K562 (cell line): ENCODE measurements around the gene RAMP2. TPM values are rescaled to one million over a fixed set of nuclear protein-coding genes. Genes with fewer than 3 reads are reported as not detected.

Experiments used
- ADNP ChIP-seq: fragments of 200-800 bp; sonication (Bioruptor generic); IDR thresholded peaks from 2 replicates; pipeline ENCODE4 v1.6.1; 2016; ENCODE audit warnings: missing genetic modification characterization, missing compliant biosample characterization
- CBFA2T2 ChIP-seq: fragments of 450-650 bp; conservative IDR thresholded peaks from 2 replicates; pipeline ENCODE4 v1.6.1; 2017; ENCODE audit warnings: mild to moderate bottlenecking
- CBX2 ChIP-seq: fragments of 200-600 bp; sonication (generic); IDR thresholded peaks from one replicate; pipeline ENCODE4 v1.6.1; 2012; ENCODE audit warnings: mild to moderate bottlenecking, low read length, inconsistent platforms; ENCODE audit not compliant: insufficient read depth, poor library complexity, severe bottlenecking
- CHD7 ChIP-seq: fragments of 200-600 bp; sonication (generic); IDR thresholded peaks from one replicate; pipeline ENCODE4 v1.6.1; 2012; ENCODE audit warnings: mild to moderate bottlenecking, low read depth, low read length, inconsistent platforms
- CSDE1 ChIP-seq, 2 experiments: fragments of 450-650 bp; IDR thresholded peaks; 2 replicates each; pipeline ENCODE4 v1.6.1; 2016; ENCODE audit warnings: mild to moderate bottlenecking in 1 of 2
- EGR1 ChIP-seq: fragments of 450-650 bp; conservative IDR thresholded peaks from 2 replicates; pipeline ENCODE4 v1.6.1; 2017; ENCODE audit warnings: mild to moderate bottlenecking
- GATAD2B ChIP-seq: fragments of 450-650 bp; IDR thresholded peaks from 2 replicates; pipeline ENCODE4 v1.6.1; 2017; ENCODE audit warnings: mild to moderate bottlenecking, borderline replicate concordance
- KDM2B ChIP-seq: fragments of 250-450 bp; sonication (Bioruptor Pico); IDR thresholded peaks from 2 replicates; pipeline ENCODE4 v1.8.0; 2021; ENCODE audit warnings: mild to moderate bottlenecking, moderate library complexity
- NR3C1 ChIP-seq: sonication (generic); formaldehyde crosslinking; IDR thresholded peaks from 2 replicates; pipeline ENCODE4 v1.8.1; 2022; ENCODE audit warnings: missing genetic modification reagents
- PHF8 ChIP-seq: fragments of 200-600 bp; sonication (generic); IDR thresholded peaks from 2 replicates; pipeline ENCODE4 v1.6.1; 2012; ENCODE audit warnings: mixed run types, mild to moderate bottlenecking, inconsistent platforms, low read length, moderate library complexity, borderline replicate concordance
- POLR2G ChIP-seq: fragments of 200-400 bp; formaldehyde crosslinking; IDR thresholded peaks from 2 replicates; pipeline ENCODE4 v1.6.1; 2017; ENCODE audit warnings: low read depth, mild to moderate bottlenecking, antibody characterized with exemption, low read length, moderate library complexity
- SMAD1 ChIP-seq: fragments of 150-350 bp; IDR thresholded peaks from 2 replicates; pipeline ENCODE4 v1.6.1; 2014; ENCODE audit warnings: low read length, low read depth; ENCODE audit not compliant: partially characterized antibody
- STAG1 ChIP-seq: sonication (generic); formaldehyde crosslinking; IDR thresholded peaks from 2 replicates; pipeline ENCODE4 v1.5.0; 2020; ENCODE audit warnings: missing genetic modification reagents, borderline replicate concordance
- ZC3H4 ChIP-seq: sonication (generic); formaldehyde crosslinking; IDR thresholded peaks from 2 replicates; pipeline ENCODE4 v1.9.0; 2021; ENCODE audit warnings: missing genetic modification reagents, borderline replicate concordance
- ZFP30 ChIP-seq: fragments of 250-450 bp; sonication (Bioruptor Pico); IDR thresholded peaks from 2 replicates; pipeline ENCODE4 v1.8.0; 2022; ENCODE audit warnings: moderate library complexity, mild to moderate bottlenecking, inconsistent platforms, borderline replicate concordance
- ZNF121 ChIP-seq: sonication (generic); formaldehyde crosslinking; conservative IDR thresholded peaks from 2 replicates; pipeline ENCODE4 v1.8.0; 2022; ENCODE audit warnings: missing genetic modification reagents
- polyA plus RNA-seq, 8 experiments: library from polyadenylated mRNA; depleted of rRNA in 4 of 8; stranded (reverse) in 5 of 8; unstranded in 3 of 8; fragments of >200 nt; fragmentation: Nextera tagmentation in 2 of 8; fragmentation: Illumina TruSeq in 1 of 8; extraction: Ambion mirVana in 2 of 8; extraction: Trizol in 1 of 8; gene quantifications; 2 replicates each; pipeline versions ENCODE4 v1.2.1 to v1.2.3, GENCODE V29; 2011 to 2014; ENCODE audit warnings: inconsistent platforms in 1 of 8, missing spikeins in 1 of 8
- total RNA-seq, 7 experiments: library from RNA; depleted of rRNA in 6 of 7; stranded (reverse); fragments of >200 nt in 6 of 7; fragmentation: Illumina TruSeq in 2 of 7; extraction: Trizol in 2 of 7; gene quantifications; 2 replicates each; pipeline versions ENCODE4 v1.2.1 to v1.2.3, GENCODE V29; 2011 to 2021; ENCODE audit warnings: low replicate concordance in 1 of 7
- TF ChIP-seq, protein P1 (sequence below): fragments of 450-650 bp; IDR thresholded peaks from 2 replicates; pipeline ENCODE4 v1.6.1; 2016; ENCODE audit warnings: missing biosample characterization, missing genetic modification characterization

RAMP2 gene
- total and polyA plus RNA-seq, 9 of the 15 experiments (the other 6 are each of a cell fraction or from before 2014, with no cell fraction given), result not detected

DNA sequence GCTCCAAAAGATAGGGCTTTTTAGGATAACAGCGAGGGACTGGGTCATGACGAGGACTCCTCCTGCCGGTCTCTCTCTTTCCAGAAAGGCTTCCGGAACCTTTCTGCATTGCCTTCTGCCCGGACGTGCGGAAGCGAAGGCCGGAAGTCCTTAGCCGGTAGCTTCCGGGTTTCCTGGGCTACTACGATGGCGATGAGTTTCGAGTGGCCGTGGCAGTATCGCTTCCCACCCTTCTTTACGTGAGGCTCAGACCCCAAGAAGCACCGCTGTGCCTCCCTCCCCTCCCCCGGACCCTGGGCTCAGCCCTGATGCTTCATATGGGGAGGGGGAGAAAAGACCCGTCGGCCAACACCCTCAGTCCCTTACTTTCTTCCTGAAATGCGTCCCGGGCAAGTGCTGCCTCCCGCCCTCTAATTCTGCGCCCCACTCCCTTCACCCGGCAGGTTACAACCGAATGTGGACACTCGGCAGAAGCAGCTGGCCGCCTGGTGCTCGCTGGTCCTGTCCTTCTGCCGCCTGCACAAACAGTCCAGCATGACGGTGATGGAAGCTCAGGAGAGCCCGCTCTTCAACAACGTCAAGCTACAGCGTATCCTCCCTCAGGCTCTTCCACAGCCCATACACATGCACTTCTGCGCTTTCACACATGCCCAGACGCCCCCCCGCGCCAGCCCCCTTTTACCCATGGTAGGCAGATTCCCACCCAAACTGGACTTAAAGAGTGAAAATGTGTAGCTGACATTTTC lies 12.4 kb downstream of the RAMP2 start, which contains the start of gene VPS25 (continued):
- TF ChIP-seq ZC3H4 (CRISPR knock-in tag), result no peak
- no peak for TF ChIP-seq ZFP30
- TF ChIP-seq GATAD2B, result no peak; the same call in 1 of the 2 replicates
- TF ChIP-seq CHD7, result no peak
- TF ChIP-seq CBFA2T2, result no peak
- TF ChIP-seq NR3C1 (CRISPR knock-in tag), result no peak
- TF ChIP-seq POLR2G, result peak; percentile 78
- TF ChIP-seq STAG1 (CRISPR knock-in tag), result no peak
- TF ChIP-seq SMAD1, result peak; percentile 93
- peak; percentile 91 for TF ChIP-seq PHF8
- TF ChIP-seq CBX2, result no peak
- TF ChIP-seq ADNP (tag), result no peak
- TF ChIP-seq, protein P1, sequence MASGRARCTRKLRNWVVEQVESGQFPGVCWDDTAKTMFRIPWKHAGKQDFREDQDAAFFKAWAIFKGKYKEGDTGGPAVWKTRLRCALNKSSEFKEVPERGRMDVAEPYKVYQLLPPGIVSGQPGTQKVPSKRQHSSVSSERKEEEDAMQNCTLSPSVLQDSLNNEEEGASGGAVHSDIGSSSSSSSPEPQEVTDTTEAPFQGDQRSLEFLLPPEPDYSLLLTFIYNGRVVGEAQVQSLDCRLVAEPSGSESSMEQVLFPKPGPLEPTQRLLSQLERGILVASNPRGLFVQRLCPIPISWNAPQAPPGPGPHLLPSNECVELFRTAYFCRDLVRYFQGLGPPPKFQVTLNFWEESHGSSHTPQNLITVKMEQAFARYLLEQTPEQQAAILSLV (tag), result no peak
- TF ChIP-seq CSDE1 (IDR thresholded peaks at IDR 0.05), result no peak
- TF ChIP-seq EGR1, result no peak
- TF ChIP-seq ZNF121 (CRISPR knock-in tag), result no peak
- no peak for TF ChIP-seq KDM2B (CRISPR knock-in tag)
